ENCODE measurements around the gene FAIM. TPM values are rescaled to one million over a fixed set of nuclear protein-coding genes. Genes with fewer than 3 reads are reported as not detected.

FAIM gene
- polyA plus RNA-seq, 3 donors: 0.96 to 3.7 (median 3.6) TPM

- H3K36me3 ChIP-seq (replicated peaks in 1 of 2; ENCODE audit: control insufficient read depth in 1 of 2, insufficient read depth in 2 of 2, low read length in 2 of 2): peaks cover 88 to 96% of the 10 kb centered on the region in 2 donors
- Mint-ChIP-seq H3K9me3 (peaks cover 15 to 23% (median 18%) of the 10 kb centered on the region in 7 donors), H3K36me3 (peaks cover 85 to 94% of the 10 kb centered on the region in 2 donors), H3K4me3 (no peak overlapping the region), H3K27me3 (ENCODE audit: low read depth in 3 of 3) (peaks cover 0 to 2% (median 0%) of the 10 kb centered on the region in 3 donors), H3K27ac (peak overlapping the region in 1 of 7 donors; percentile 26), H3K4me1 (no peaks in the 10 kb centered on the region)
- H3K27ac ChIP-seq (ENCODE audit: low read depth in 1 of 2, low read length in 2 of 2): no peak overlapping the region
- H2AFZ ChIP-seq (ENCODE audit: insufficient read depth, low read depth, low read length, poor library complexity, severe bottlenecking): no peak overlapping the region
- intact Hi-C loops (cut with micrococcal nuclease): no loop called here
- H3K79me2 ChIP-seq (ENCODE audit: insufficient read depth, low read length): no peaks in the 10 kb centered on the region
- H3K4me2 ChIP-seq (replicated peaks; ENCODE audit: extremely low read depth, low read length, poor library complexity, severe bottlenecking): no peak overlapping the region
- no peaks in the 10 kb centered on the region for H3K27me3 ChIP-seq (ENCODE audit: control insufficient read depth in 2 of 2, insufficient read depth in 2 of 2, low read length in 2 of 2)
- H3K9ac ChIP-seq (ENCODE audit: insufficient read depth, low read length, poor library complexity, severe bottlenecking): no peak overlapping the region
- TF ChIP-seq CTCF (IDR thresholded peaks at IDR 0.05): no peak
- no peaks in the 10 kb centered on the region for H3K4me1 ChIP-seq (ENCODE audit: control insufficient read depth in 1 of 2, insufficient read depth in 2 of 2, low read length in 2 of 2)
- peaks cover 16 to 19% of the 10 kb centered on the region in 2 donors for H3K9me3 ChIP-seq (replicated peaks in 1 of 2; ENCODE audit: control insufficient read depth in 1 of 2, insufficient read depth in 1 of 2, low read length in 2 of 2)
- H4K20me1 ChIP-seq (ENCODE audit: insufficient read depth, low read length): no peaks in the 10 kb centered on the region
- DNase-seq: no peak
- no peak overlapping the region for H3K4me3 ChIP-seq (replicated peaks in 1 of 3; ENCODE audit: low read depth in 2 of 3, low read length in 3 of 3)
Observed at GRCh38 chr3:138653567-138653966, 45.0 kb downstream of the FAIM start.

GRCh38 chr3:138657508-138657907, 48.9 kb downstream of the FAIM start:
- 33% methylated on average over 1 of the region's 2 CpGs for WGBS (ENCODE audit: insufficient coverage)
- Histone ChIP-seq H2AFZ (ENCODE audit: insufficient read depth, low read depth, low read length, poor library complexity, severe bottlenecking) (no peak overlapping the region), H3K79me2 (ENCODE audit: insufficient read depth, low read length) (no peaks in the 10 kb centered on the region), H3K9ac (ENCODE audit: insufficient read depth, low read length, poor library complexity, severe bottlenecking) (no peak overlapping the region), H3K4me1 (ENCODE audit: control insufficient read depth in 1 of 2, insufficient read depth in 2 of 2, low read length in 2 of 2) (no peaks in the 10 kb centered on the region), H3K27ac (ENCODE audit: low read depth in 1 of 2, low read length in 2 of 2) (no peak overlapping the region), H3K9me3 (replicated peaks in 1 of 2; ENCODE audit: control insufficient read depth in 1 of 2, insufficient read depth in 1 of 2, low read length in 2 of 2) (no peaks in the 10 kb centered on the region), H4K20me1 (ENCODE audit: insufficient read depth, low read length) (no peaks in the 10 kb centered on the region), H3K27me3 (ENCODE audit: control insufficient read depth in 2 of 2, insufficient read depth in 2 of 2, low read length in 2 of 2) (no peaks in the 10 kb centered on the region), H3K4me2 (replicated peaks; ENCODE audit: extremely low read depth, low read length, poor library complexity, severe bottlenecking) (no peak overlapping the region), H3K4me3 (replicated peaks in 1 of 3; ENCODE audit: low read depth in 2 of 3, low read length in 3 of 3) (no peak overlapping the region), H3K36me3 (replicated peaks in 1 of 2; ENCODE audit: control insufficient read depth in 1 of 2, insufficient read depth in 2 of 2, low read length in 2 of 2) (peaks cover 81 to 92% of the 10 kb centered on the region in 2 donors)
- H3K4me1 Mint-ChIP-seq: no peaks in the 10 kb centered on the region
- intact Hi-C loops (cut with micrococcal nuclease): no loop called here
- no peak for DNase-seq
- no peak overlapping the region for H3K27ac Mint-ChIP-seq
- peaks cover 0 to 2% (median 0%) of the 10 kb centered on the region in 7 donors for H3K9me3 Mint-ChIP-seq
- H3K36me3 Mint-ChIP-seq: peaks cover 84 to 87% of the 10 kb centered on the region in 2 donors
- H3K4me3 Mint-ChIP-seq: no peak overlapping the region
- H3K27me3 Mint-ChIP-seq (ENCODE audit: low read depth in 3 of 3): no peaks in the 10 kb centered on the region
- no peak for TF ChIP-seq CTCF (IDR thresholded peaks at IDR 0.05)
